Measurements from ENCODE around the gene HGD. TPM values are rescaled to one million over a fixed set of nuclear protein-coding genes. Genes with fewer than 3 reads are reported as not detected.

HGD gene
- total and polyA plus RNA-seq, 2 of the 13 experiments (the other 11 are each of a cell fraction or from before 2014, with no cell fraction given), result 265 to 398 TPM

GRCh38 chr3:120596116-120596852, 85.8 kb downstream of the HGD start, which contains the start of gene NDUFB4 (continued):
- TF ChIP-seq ZBTB40 (IDR thresholded peaks at IDR 0.05) (no peak), ZBTB40 (CRISPR knock-in tag; IDR thresholded peaks at IDR 0.05) (0 out of 2 replicates have a peak, but pooled peaks have one; percentile 66), ZNF557 (CRISPR knock-in tag; IDR thresholded peaks at IDR 0.05) (no peak), ZNF431 (CRISPR knock-in tag; IDR thresholded peaks at IDR 0.05; ENCODE audit: borderline replicate concordance, low read depth) (no peak), FUBP1 (CRISPR knock-in tag; IDR thresholded peaks at IDR 0.05; ENCODE audit: borderline replicate concordance) (no peak), HOMEZ (CRISPR knock-in tag; IDR thresholded peaks at IDR 0.05; ENCODE audit: low read depth) (no peak; the same call in 1 of the 2 replicates), SAP130 (CRISPR knock-in tag; IDR thresholded peaks at IDR 0.05; ENCODE audit: low read depth) (peak; percentile 78), ATF2 (CRISPR knock-in tag; IDR thresholded peaks at IDR 0.05) (no peak; the same call in 1 of the 2 replicates), ZNF234 (CRISPR knock-in tag; conservative IDR thresholded peaks at IDR 0.05) (no peak), HOXA7 (CRISPR knock-in tag; IDR thresholded peaks at IDR 0.05) (no peak), ARNT (IDR thresholded peaks at IDR 0.05) (no peak), TOE1 (CRISPR knock-in tag; IDR thresholded peaks at IDR 0.05) (no peak)

Data from HepG2 (cell line).